ENCODE results near the gene CLCN1.

Gene CLCN1

GRCh38 chr7:143396625-143397556 lies 81.0 kb downstream of the CLCN1 start:
- no peak for DNase-seq (ENCODE audit: low spot score)

DNA sequence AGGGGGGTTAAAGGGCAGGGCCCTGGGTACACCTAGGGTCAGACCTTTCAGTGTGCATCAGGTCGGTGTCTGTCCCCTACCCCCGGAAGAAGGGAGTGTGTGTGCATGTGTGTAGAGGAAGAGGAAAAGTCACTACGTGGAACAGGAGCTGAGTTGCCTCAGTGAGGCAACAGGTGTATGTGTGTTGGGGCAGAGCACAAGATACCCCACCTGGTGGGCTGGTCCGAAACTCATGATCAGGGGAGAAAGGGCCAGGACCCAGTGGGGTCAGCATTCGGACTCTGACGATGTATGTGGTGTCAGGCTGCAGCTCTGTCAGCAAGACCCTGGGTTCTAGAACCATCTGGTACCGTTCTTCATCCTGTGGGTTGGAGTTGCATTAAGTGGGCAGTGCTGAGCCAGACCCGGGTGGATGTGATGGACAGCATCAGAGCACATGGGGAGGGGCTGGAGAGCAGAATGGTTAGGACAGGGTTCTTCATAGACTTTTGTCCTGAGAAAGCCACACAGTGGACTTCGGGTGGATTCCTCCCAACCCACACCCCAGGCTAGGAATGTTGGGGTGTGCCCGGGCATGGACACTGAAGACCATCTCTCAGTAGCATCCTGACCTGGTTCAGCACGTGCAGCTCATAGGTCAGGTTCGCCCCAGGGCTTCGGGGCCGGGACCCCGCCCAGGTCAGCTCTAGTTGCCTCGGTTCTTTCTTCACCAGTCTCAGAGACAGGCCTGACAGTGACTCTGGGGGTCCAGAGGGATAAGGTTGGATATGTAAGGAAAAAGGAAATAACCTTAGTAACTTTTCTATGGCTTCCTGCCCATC lies 82.0 kb downstream of the CLCN1 start:
- DNase-seq (ENCODE audit: low spot score): no peak

DNA sequence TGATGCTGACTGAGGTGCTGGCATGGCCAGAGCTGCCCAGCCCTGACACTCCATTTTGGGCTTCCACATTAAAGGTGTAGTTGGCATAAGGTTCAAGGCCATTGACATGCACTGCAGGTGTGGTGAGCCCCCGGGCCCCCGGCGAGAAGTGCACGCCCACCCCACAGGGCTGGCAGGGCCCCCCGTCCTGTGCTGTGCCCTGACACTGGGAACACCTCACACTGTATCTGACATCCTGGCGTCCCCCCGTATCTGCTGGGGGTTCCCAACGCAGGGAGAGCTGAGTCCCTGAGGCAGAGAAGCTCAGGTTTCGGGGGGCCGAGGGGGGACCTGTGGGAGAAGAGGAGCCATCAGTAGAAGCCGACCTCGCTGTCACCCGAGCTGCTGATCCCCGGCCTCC lies 82.7 kb downstream of the CLCN1 start:
- DNase-seq (ENCODE audit: low spot score): no peak

GRCh38 chr7:143399151-143399550 lies 83.2 kb downstream of the CLCN1 start:
- DNase-seq (ENCODE audit: low spot score): no peak

GRCh38 chr7:143399642-143400041 lies 83.7 kb downstream of the CLCN1 start:
- DNase-seq (ENCODE audit: low spot score): no peak

- no peak for DNase-seq (ENCODE audit: low spot score)
These were observed 85.4 kb downstream of the CLCN1 start for GRCh38 chr7:143401265-143401664.

Data from CD4-positive, alpha-beta T cell treated with Interleukin-6 at 100 ng/mL for 8 hours (primary cell).